HCT116 (cell line): Measurements from ENCODE around the gene ANXA4. TPM values are rescaled to one million over a fixed set of nuclear protein-coding genes. Genes with fewer than 3 reads are reported as not detected.

ENCODE experiments used
- ATAC-seq: fragments of 200-7000 bp; cut with Tn5 transposase; 2 replicates; pipeline ENCODE4 v1.9.1; 2020; ENCODE audit warnings: mild to moderate bottlenecking, moderate library complexity
- BruUV-seq: library from RNA; stranded (reverse); fragments of 400-500 nt; replicated peaks from 2 replicates; lab custom pipeline; 2021; lab: Mats Ljungman, UMichigan
- CTCF ChIA-PET: fragments of 300-600 bp; sonication (Branson Sonifier 250); formaldehyde crosslinking; loops from one replicate; lab custom pipeline; 2021; ENCODE audit warnings: antibody characterized with exemption; lab: Charles Lee
- POLR2A ChIA-PET: fragments of 300-600, 350-600 bp; sonication (Branson Sonifier 250); formaldehyde crosslinking; loops from one replicate; lab custom pipeline; 2021; ENCODE audit warnings: antibody characterized with exemption; lab: Charles Lee
- RAD21 ChIA-PET, 2 experiments: fragments of 300-600 bp; sonication (Branson Sonifier 250); formaldehyde crosslinking; loops; one replicate each; lab custom pipeline; 2023; ENCODE audit warnings: low total read pairs in 2 of 2; ENCODE audit not compliant: uncharacterized antibody in 2 of 2, unreplicated experiment in 2 of 2, low non-redundant PET in 1 of 2; lab: Charles Lee
- DNase-seq: peaks from one replicate; pipeline ENCODE4 v3.0.0-alpha.2; 2010; ENCODE audit warnings: low read depth, low spot score
- H2AFZ ChIP-seq: fragments of 200-600 bp; shearing (Covaris generic), sonication (generic); 2 replicates; pipeline ENCODE4 v1.6.1; 2017; ENCODE audit warnings: low read depth, mixed run types, mixed read lengths, antibody characterized with exemption, low read length; ENCODE audit not compliant: poor library complexity, severe bottlenecking
- H3K27ac ChIP-seq: 2 replicates; pipeline ENCODE4 v1.5.1; 2012; ENCODE audit warnings: low read depth, low read length
- H3K27me3 ChIP-seq: fragments of 200-600 bp; sonication (generic); 2 replicates; pipeline ENCODE4 v1.6.1; 2016; ENCODE audit warnings: mixed run types, low read length, mixed read lengths; ENCODE audit not compliant: insufficient read depth
- H3K36me3 ChIP-seq, 2 experiments: fragments of 200-500 bp in 1 of 2; fragments of 200-600 bp in 1 of 2; sonication (Bioruptor generic) in 1 of 2; sonication (generic) in 1 of 2; 2 replicates each; pipeline versions ENCODE4 v1.5.1 to v1.6.1; 2014 to 2016; ENCODE audit warnings: low read length in 2 of 2, inconsistent platforms in 1 of 2, mixed read lengths in 1 of 2, mixed run types in 1 of 2; ENCODE audit not compliant: insufficient read depth in 2 of 2, control insufficient read depth in 1 of 2
- H3K4me1 ChIP-seq, 2 experiments: fragments of 200-600 bp in 1 of 2; sonication (generic) in 1 of 2; 2 replicates each; pipeline versions ENCODE4 v1.5.1 to v1.6.1; 2012 to 2017; ENCODE audit warnings: low read length in 2 of 2, inconsistent platforms in 1 of 2, mild to moderate bottlenecking in 1 of 2, mixed read lengths in 1 of 2, mixed run types in 1 of 2, moderate library complexity in 1 of 2; ENCODE audit not compliant: insufficient read depth in 2 of 2, control insufficient read depth in 1 of 2
- H3K4me2 ChIP-seq: fragments of 200-600 bp; sonication (generic); 2 replicates; pipeline ENCODE4 v1.6.1; 2017; ENCODE audit warnings: mixed run types, low read length, mixed read lengths
- H3K4me3 ChIP-seq, 2 experiments: fragments of 200-600 bp in 1 of 2; sonication (generic) in 1 of 2; replicated peaks in 1 of 2; 2 replicates each; pipeline ENCODE4 v1.5.1; 2011 to 2016; ENCODE audit warnings: low read length in 2 of 2, control low read depth in 1 of 2, low read depth in 1 of 2, mild to moderate bottlenecking in 1 of 2, mixed read lengths in 1 of 2, mixed run types in 1 of 2
- H3K79me2 ChIP-seq: fragments of 200-600 bp; sonication (generic); 2 replicates; pipeline ENCODE4 v1.6.1; 2017; ENCODE audit warnings: mild to moderate bottlenecking, mixed run types, low read length, moderate library complexity, mixed read lengths; ENCODE audit not compliant: insufficient read depth
- H3K9ac ChIP-seq: fragments of 200-600 bp; sonication (generic); 2 replicates; pipeline ENCODE4 v1.6.1; 2016; ENCODE audit warnings: low read length, mixed read lengths
- H3K9me2 ChIP-seq: fragments of 200-600 bp; sonication (generic), shearing (Covaris generic); 2 replicates; pipeline ENCODE4 v1.6.1; 2017; ENCODE audit warnings: mixed run types, mild to moderate bottlenecking, moderate library complexity; ENCODE audit not compliant: insufficient read depth
- H3K9me3 ChIP-seq, 2 experiments: fragments of 200-500 bp in 1 of 2; fragments of 200-600 bp in 1 of 2; sonication (Bioruptor generic) in 1 of 2; sonication (generic) in 1 of 2; 2 replicates each; pipeline ENCODE4 v1.6.1; 2014 to 2017; ENCODE audit warnings: low read length in 2 of 2, mixed read lengths in 2 of 2, inconsistent platforms in 1 of 2, low read depth in 1 of 2, mild to moderate bottlenecking in 1 of 2, mixed run types in 1 of 2, moderate library complexity in 1 of 2; ENCODE audit not compliant: control insufficient read depth in 1 of 2, insufficient read depth in 1 of 2
- H4K20me1 ChIP-seq: fragments of 200-600 bp; sonication (generic), shearing (Covaris generic); 2 replicates; pipeline ENCODE4 v1.6.1; 2017; ENCODE audit warnings: mixed run types, mild to moderate bottlenecking, moderate library complexity; ENCODE audit not compliant: insufficient read depth
- ATF3 ChIP-seq: IDR thresholded peaks from 2 replicates; pipeline ENCODE4 v1.6.1; 2012
- CBX3 ChIP-seq: IDR thresholded peaks from 2 replicates; pipeline ENCODE4 v1.6.1; 2012; ENCODE audit warnings: low read depth
- EGR1 ChIP-seq: IDR thresholded peaks from 2 replicates; pipeline ENCODE4 v1.6.1; 2012; ENCODE audit warnings: low read depth
- ELF1 ChIP-seq: IDR thresholded peaks from 2 replicates; pipeline ENCODE4 v1.6.1; 2012; ENCODE audit warnings: low read depth, borderline replicate concordance
- EZH2 ChIP-seq: fragments of 200-600 bp; sonication (generic); IDR thresholded peaks from 2 replicates; pipeline ENCODE4 v1.6.1; 2017; ENCODE audit warnings: antibody characterized with exemption, mixed run types
- FOSL1 ChIP-seq: IDR thresholded peaks from 2 replicates; pipeline ENCODE4 v1.6.1; 2012; ENCODE audit warnings: low read depth
- JUND ChIP-seq: IDR thresholded peaks from 2 replicates; pipeline ENCODE4 v1.6.1; 2012
- MAX ChIP-seq: IDR thresholded peaks from 2 replicates; pipeline ENCODE4 v1.6.1; 2012
- POLR2A ChIP-seq: IDR thresholded peaks from 2 replicates; pipeline ENCODE4 v1.7.0; 2011; ENCODE audit warnings: borderline replicate concordance; ENCODE audit not compliant: insufficient read depth, insufficient read length; ENCODE audit errors: extremely low read depth
- POLR2AphosphoS5 ChIP-seq: IDR thresholded peaks from 2 replicates; pipeline ENCODE4 v1.6.1; 2011; ENCODE audit warnings: mild to moderate bottlenecking, low read depth, low read length, moderate library complexity
- RAD21 ChIP-seq: IDR thresholded peaks from 2 replicates; pipeline ENCODE4 v1.6.1; 2012; ENCODE audit warnings: low read depth, mild to moderate bottlenecking
- REST ChIP-seq: IDR thresholded peaks from 2 replicates; pipeline ENCODE4 v1.6.1; 2012; ENCODE audit warnings: low read depth
- SP1 ChIP-seq: IDR thresholded peaks from 2 replicates; pipeline ENCODE4 v1.6.1; 2012; ENCODE audit warnings: low read depth
- SRF ChIP-seq: IDR thresholded peaks from 2 replicates; pipeline ENCODE4 v1.6.1; 2012; ENCODE audit warnings: low read depth
- TCF7L2 ChIP-seq: IDR thresholded peaks from 2 replicates; pipeline ENCODE4 v1.7.0; 2011; ENCODE audit warnings: borderline replicate concordance, inconsistent platforms; ENCODE audit not compliant: insufficient read depth, insufficient read length; ENCODE audit errors: extremely low read depth
- YY1 ChIP-seq: IDR thresholded peaks from 2 replicates; pipeline ENCODE4 v1.6.1; 2011; ENCODE audit warnings: low read length, low read depth, moderate library complexity, mild to moderate bottlenecking; ENCODE audit not compliant: insufficient replicate concordance; ENCODE audit errors: extremely low read depth
- ZBTB33 ChIP-seq: IDR thresholded peaks from 2 replicates; pipeline ENCODE4 v1.6.1; 2011; ENCODE audit warnings: mild to moderate bottlenecking, low read length, moderate library complexity; ENCODE audit not compliant: insufficient replicate concordance; ENCODE audit errors: extremely low read depth
- ZFX ChIP-seq: fragments of 450-650 bp; IDR thresholded peaks from 2 replicates; pipeline ENCODE4 v1.6.1; 2017
- intact Hi-C: fragments of 100-400 bp; cut with micrococcal nuclease; formaldehyde crosslinking; loops from 2 replicates; pipeline ENCODE4 v1.10.0; 2022
- total RNA-seq: library from RNA; stranded (reverse); gene quantifications from one replicate; pipeline ENCODE4 v1.2.1, GENCODE V29; 2021; ENCODE audit not compliant: unreplicated experiment

ANXA4 gene
- total RNA-seq, 1 experiment from 2014 or later, result 64.6 TPM

- CTCF ChIA-PET, result interaction anchor here (0.7 to 1.3 kb wide), 2 partner anchors 18 to 74 kb away, joined by 3 read pairs; no protein-coding TSS in a partner anchor
- Histone ChIP-seq H3K27ac (no peak overlapping the region), H3K4me2 (no peak overlapping the region), H3K9ac (no peak overlapping the region), H2AFZ (no peak overlapping the region), H3K9me2 (no peaks in the 10 kb centered on the region), H4K20me1 (no peaks in the 10 kb centered on the region), H3K4me3 (no peak overlapping the region), H3K36me3 (no peaks in the 10 kb centered on the region), H3K9me3 (no peaks in the 10 kb centered on the region), H3K4me1 (no peaks in the 10 kb centered on the region), H3K27me3 (no peaks in the 10 kb centered on the region), H3K79me2 (no peaks in the 10 kb centered on the region)
- no peak for DNase-seq
- RAD21 ChIA-PET, result no interaction called here
- POLR2A ChIA-PET, result no interaction called here
- no TSS peak for BruUV-seq
- no peak for TF ChIP-seq RAD21
- TF ChIP-seq CBX3, result no peak
- no peak for TF ChIP-seq YY1
- TF ChIP-seq ATF3, result no peak
- TF ChIP-seq ZFX, result no peak
- TF ChIP-seq ZBTB33, result no peak
- no peak for TF ChIP-seq SP1
- no peak for TF ChIP-seq EGR1
- TF ChIP-seq SRF, result no peak
- TF ChIP-seq JUND, result no peak
- no peak for TF ChIP-seq POLR2A
- no peak for TF ChIP-seq ELF1
- TF ChIP-seq TCF7L2, result no peak
- TF ChIP-seq FOSL1, result no peak
- TF ChIP-seq REST, result no peak
- TF ChIP-seq POLR2AphosphoS5, result no peak
- no peak for TF ChIP-seq MAX
- no peak for TF ChIP-seq EZH2
- intact Hi-C loops, result no loop called here
- ATAC-seq, result no peak
Observed at GRCh38 chr2:69798909-69799526, 57.1 kb downstream of the ANXA4 start.
